Endothelial cell of umbilical vein (primary cell): ENCODE data around the gene GPR176. TPM values are rescaled to one million over a fixed set of nuclear protein-coding genes. Genes with fewer than 3 reads are reported as not detected.

Source experiments
- BruUV-seq: library from RNA; stranded (reverse); fragments of 400-500 nt; replicated peaks from 2 replicates; lab custom pipeline; 2021; lab: Mats Ljungman, UMichigan
- CTCF ChIA-PET: fragments of 300-600, 350-600 bp; sonication (Branson Sonifier 250); formaldehyde crosslinking; loops from one replicate; lab custom pipeline; 2021; ENCODE audit warnings: antibody characterized with exemption, inconsistent platforms; lab: Charles Lee
- POLR2A ChIA-PET: fragments of 300-600, 350-600 bp; sonication (Branson Sonifier 250); formaldehyde crosslinking; loops from one replicate; lab custom pipeline; 2021; ENCODE audit warnings: antibody characterized with exemption, inconsistent platforms; lab: Charles Lee
- DNase-seq: peaks from one replicate; pipeline ENCODE4 v3.0.0-alpha.2; 2011; ENCODE audit warnings: low read depth, low spot score
- FAIRE-seq: peaks from 2 replicates; lab custom pipeline; 2011; peaks lifted over from hg19 to GRCh38; lab: Jason Lieb, UNC
- H2AFZ ChIP-seq: 2 replicates; pipeline ENCODE4 v1.6.0; 2012; ENCODE audit warnings: low read depth, low read length, control low read depth, inconsistent platforms
- H3K27ac ChIP-seq: 2 replicates; pipeline ENCODE4 v1.5.1; 2011; ENCODE audit warnings: low read depth, mild to moderate bottlenecking, control low read depth, low read length, moderate library complexity; ENCODE audit not compliant: insufficient read depth
- H3K27me3 ChIP-seq, 2 experiments: 2 replicates each; pipeline versions ENCODE4 v1.6.0 to v1.6.1; 2011; ENCODE audit warnings: low read length in 2 of 2, mixed read lengths in 1 of 2; ENCODE audit not compliant: control insufficient read depth in 2 of 2, insufficient read depth in 2 of 2
- H3K36me3 ChIP-seq, 2 experiments: 2 replicates in 1 of 2; 3 replicates in 1 of 2; pipeline ENCODE4 v1.5.1; 2011; ENCODE audit warnings: low read length in 2 of 2, mild to moderate bottlenecking in 1 of 2, moderate library complexity in 1 of 2; ENCODE audit not compliant: control insufficient read depth in 2 of 2, insufficient read depth in 2 of 2; ENCODE audit errors: extremely low read depth in 1 of 2
- H3K4me1 ChIP-seq: 3 replicates; pipeline ENCODE4 v1.5.1; 2011; ENCODE audit warnings: mild to moderate bottlenecking, low read length; ENCODE audit not compliant: control insufficient read depth, insufficient read depth; ENCODE audit errors: extremely low read depth
- H3K4me2 ChIP-seq: 2 replicates; pipeline ENCODE4 v1.6.1; 2011; ENCODE audit warnings: low read length, control low read depth, mixed read lengths; ENCODE audit not compliant: insufficient read depth
- H3K4me3 ChIP-seq, 3 experiments: fragments of 200-600 bp in 1 of 3; sonication (generic), shearing (Covaris generic) in 1 of 3; replicated peaks in 1 of 3; 2 replicates each; pipeline ENCODE4 v1.5.1; 2011 to 2016; ENCODE audit warnings: control low read depth in 3 of 3, low read length in 3 of 3, mild to moderate bottlenecking in 2 of 3, inconsistent platforms in 1 of 3, low read depth in 1 of 3, moderate library complexity in 1 of 3; ENCODE audit not compliant: insufficient read depth in 1 of 3
- H3K79me2 ChIP-seq: 2 replicates; pipeline ENCODE4 v1.6.0; 2012; ENCODE audit warnings: low read length, inconsistent platforms; ENCODE audit not compliant: control insufficient read depth, insufficient read depth
- H3K9ac ChIP-seq: replicated peaks from 2 replicates; pipeline ENCODE3; 2011; ENCODE audit warnings: low read length, control low read depth; ENCODE audit not compliant: insufficient read depth; ENCODE audit errors: extremely low read depth
- H3K9me1 ChIP-seq: replicated peaks from 3 replicates; pipeline ENCODE4 v1.6.0; 2011; ENCODE audit warnings: mild to moderate bottlenecking, low read length; ENCODE audit not compliant: control insufficient read depth, insufficient read depth; ENCODE audit errors: extremely low read depth
- H3K9me3 ChIP-seq: replicated peaks from 2 replicates; pipeline ENCODE4 v1.5.1; 2012; ENCODE audit warnings: low read length, inconsistent platforms; ENCODE audit not compliant: control insufficient read depth, insufficient read depth
- H4K20me1 ChIP-seq: replicated peaks from 2 replicates; pipeline ENCODE3; 2011; ENCODE audit warnings: mild to moderate bottlenecking, low read length; ENCODE audit not compliant: control insufficient read depth, insufficient read depth; ENCODE audit errors: extremely low read depth
- CTCF ChIP-seq, 2 donors: IDR thresholded peaks; 1 replicate in 1 of 2; 2 replicates in 1 of 2; pipeline ENCODE4 v1.5.1; 2011; ENCODE audit warnings: low read length in 2 of 2, mild to moderate bottlenecking in 2 of 2, moderate library complexity in 2 of 2, control low read depth in 1 of 2, inconsistent platforms in 1 of 2, low read depth in 1 of 2; ENCODE audit not compliant: insufficient read depth in 1 of 2; ENCODE audit errors: extremely low read depth in 1 of 2
- EZH2 ChIP-seq: IDR thresholded peaks from 2 replicates; pipeline ENCODE4 v1.6.1; 2012; ENCODE audit warnings: borderline replicate concordance, low read depth, mild to moderate bottlenecking, moderate library complexity, low read length, inconsistent platforms; ENCODE audit not compliant: severe bottlenecking
- FOS ChIP-seq: IDR thresholded peaks from 2 replicates; pipeline ENCODE4 v1.6.1; 2011; ENCODE audit warnings: mild to moderate bottlenecking, low read length, moderate library complexity, borderline replicate concordance; ENCODE audit not compliant: insufficient read depth
- GATA2 ChIP-seq: IDR thresholded peaks from 2 replicates; pipeline ENCODE4 v1.7.0; 2011; ENCODE audit warnings: low read depth, mild to moderate bottlenecking, moderate library complexity, mixed read lengths, low read length; ENCODE audit not compliant: insufficient read length, insufficient read depth
- JUN ChIP-seq: IDR thresholded peaks from 2 replicates; pipeline ENCODE4 v1.6.1; 2011; ENCODE audit warnings: borderline replicate concordance, low read depth; ENCODE audit not compliant: insufficient read length, insufficient read depth
- MAX ChIP-seq: IDR thresholded peaks from 2 replicates; pipeline ENCODE4 v1.6.1; 2011; ENCODE audit not compliant: insufficient read depth, insufficient read length
- MYC ChIP-seq: IDR thresholded peaks from one replicate; pipeline ENCODE4 v1.6.1; 2011; ENCODE audit warnings: mild to moderate bottlenecking, low read depth, low read length
- POLR2A ChIP-seq: IDR thresholded peaks from 2 replicates; pipeline ENCODE4 v1.6.1; 2012; ENCODE audit warnings: low read depth, mild to moderate bottlenecking, control low read depth, low read length
- POLR2AphosphoS5 ChIP-seq: IDR thresholded peaks from 2 replicates; pipeline ENCODE4 v1.6.1; 2012; ENCODE audit warnings: low read depth, mild to moderate bottlenecking, control low read depth, low read length, moderate library complexity; ENCODE audit not compliant: insufficient read depth
- dilution Hi-C: fragments of 300-500 bp; cut with MboI; formaldehyde crosslinking; loops from one replicate; pipeline ENCODE4 v1.15.0; 2019; ENCODE audit warnings: low sequenced_read_pairs; ENCODE audit not compliant: extremely low pct_ligation_motif_present
- intact Hi-C: fragments of 100-400 bp; cut with micrococcal nuclease; formaldehyde crosslinking; loops from one replicate; pipeline ENCODE4 v1.10.0; 2022
- polyA plus RNA-seq, 4 experiments: library from polyadenylated mRNA; depleted of rRNA in 3 of 4; stranded (reverse) in 3 of 4; unstranded in 1 of 4; fragments of >200 nt; gene quantifications; 2 replicates each; pipeline versions ENCODE4 v1.2.1 to v1.2.3, GENCODE V29; 2011 to 2012; ENCODE audit warnings: missing spikeins in 1 of 4
- total RNA-seq: library from RNA; stranded (reverse); gene quantifications from 2 replicates; pipeline ENCODE4 v1.2.3, GENCODE V29; 2021

GPR176 gene
- total and polyA plus RNA-seq, 2 donors (not counting 3 experiments of a cell fraction or from before 2014, with no cell fraction given) = 35.3 to 68.7 TPM

GRCh38 chr15:39868396-39868795 is 51.7 kb downstream of the GPR176 start:
- intact Hi-C loops = no loop called here
- TF ChIP-seq FOS (no peak), MYC (no peak), GATA2 (no peak), POLR2A (no peak), EZH2 (no peak), POLR2AphosphoS5 (no peak), JUN (no peak), MAX (no peak), CTCF (IDR thresholded peaks at IDR 0.05; ENCODE audit: extremely low read depth in 1 of 2, insufficient read depth in 1 of 2, low read depth in 1 of 2, low read length in 2 of 2) (no peak)
- no peak overlapping the region for H3K9ac ChIP-seq
- dilution Hi-C loops = no loop called here
- no peaks in the 10 kb centered on the region for H3K9me1 ChIP-seq
- H3K36me3 ChIP-seq = no peaks in the 10 kb centered on the region
- H3K27ac ChIP-seq = no peak overlapping the region
- no peak overlapping the region for H3K4me3 ChIP-seq
- no peaks in the 10 kb centered on the region for H3K4me1 ChIP-seq
- no peaks in the 10 kb centered on the region for H3K9me3 ChIP-seq
- no peak for DNase-seq
- no TSS peak for BruUV-seq
- no peaks in the 10 kb centered on the region for H4K20me1 ChIP-seq
- no peak for FAIRE-seq
- no peak overlapping the region for H2AFZ ChIP-seq
- H3K79me2 ChIP-seq = peaks cover 11% of the 10 kb centered on the region
- H3K4me2 ChIP-seq = no peak overlapping the region
- ChIA-PET CTCF (interaction anchor here (1.1 to 1.2 kb wide), 2 partner anchors 80 to 183 kb away, joined by 3 to 4 read pairs; no protein-coding TSS in a partner anchor), POLR2A (no interaction called here)
- H3K27me3 ChIP-seq = no peaks in the 10 kb centered on the region
